GM12875 (cell line): ENCODE measurements around the gene ELMOD3.
A peak's percentile ranks its signal among the peaks of the same experiment; 100 is the strongest.
"Not testable (repeated sequence)": the region's sequence is repeated elsewhere in the genome, so short reads cannot be mapped to it uniquely, and the experiment has no call there.

Experiments used
- H3K4me3 ChIP-seq: one replicate; pipeline ENCODE4 v1.5.1; 2011; ENCODE audit warnings: low read depth, low read length, control low read depth
- CTCF ChIP-seq: IDR thresholded peaks from 2 replicates; pipeline ENCODE4 v1.5.1; 2011; ENCODE audit warnings: low read depth, mild to moderate bottlenecking, control low read depth, inconsistent platforms, low read length, moderate library complexity, borderline replicate concordance; ENCODE audit not compliant: insufficient read depth

Gene ELMOD3

GRCh38 chr2:85410584-85411404, 56.2 kb downstream of the ELMOD3 start:
- TF ChIP-seq CTCF, result no peak
- no peak overlapping the region for H3K4me3 ChIP-seq

- TF ChIP-seq CTCF, result no peak
- H3K4me3 ChIP-seq, result no peak overlapping the region
Measured at GRCh38 chr2:85411405-85411748, 56.8 kb downstream of the ELMOD3 start.

DNA sequence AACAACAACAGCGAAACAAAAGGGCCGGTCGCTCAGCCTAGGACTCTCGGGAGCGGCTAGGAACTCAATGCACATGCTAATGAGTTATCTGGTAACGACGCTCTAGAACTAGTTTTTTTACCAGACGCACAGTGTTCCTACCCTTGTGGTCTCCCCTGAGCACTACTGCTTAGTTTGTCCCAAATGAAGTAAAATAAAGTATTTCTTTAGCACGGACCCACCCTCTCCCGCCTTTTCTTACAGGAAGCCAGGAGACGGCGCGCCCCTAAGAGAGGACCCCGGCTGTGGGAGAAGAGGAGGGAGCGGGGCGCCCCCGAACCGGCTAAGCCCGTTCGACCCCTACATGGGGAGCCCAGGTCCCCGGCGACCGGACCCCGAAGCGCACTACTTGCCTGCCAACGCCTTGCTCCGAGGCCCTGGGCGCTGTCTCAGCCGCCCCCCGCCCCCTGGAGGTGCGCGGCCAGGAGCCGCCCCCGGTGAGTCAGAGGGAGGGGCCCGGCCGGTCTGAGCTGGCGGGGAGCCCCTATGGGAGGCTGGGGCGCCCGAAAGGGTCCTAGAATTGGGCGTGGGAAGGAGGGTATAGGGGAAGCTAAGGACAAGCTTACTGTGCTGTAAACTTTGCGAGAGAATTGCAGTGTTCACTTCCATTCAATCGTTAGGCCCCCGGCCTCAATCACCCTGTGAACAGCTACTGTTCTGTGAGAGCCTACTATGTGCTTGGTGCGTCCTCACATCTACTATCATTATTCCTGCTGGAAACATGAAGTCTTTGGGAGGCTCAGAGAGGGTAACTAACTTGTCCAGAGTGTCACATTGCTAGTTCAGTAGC, 59.2 kb downstream of the ELMOD3 start:
- TF ChIP-seq CTCF, result no peak
- peak overlapping the region; percentile 3 for H3K4me3 ChIP-seq

GRCh38 chr2:85414421-85414759, 59.8 kb downstream of the ELMOD3 start:
- not testable (repeated sequence) for H3K4me3 ChIP-seq

DNA sequence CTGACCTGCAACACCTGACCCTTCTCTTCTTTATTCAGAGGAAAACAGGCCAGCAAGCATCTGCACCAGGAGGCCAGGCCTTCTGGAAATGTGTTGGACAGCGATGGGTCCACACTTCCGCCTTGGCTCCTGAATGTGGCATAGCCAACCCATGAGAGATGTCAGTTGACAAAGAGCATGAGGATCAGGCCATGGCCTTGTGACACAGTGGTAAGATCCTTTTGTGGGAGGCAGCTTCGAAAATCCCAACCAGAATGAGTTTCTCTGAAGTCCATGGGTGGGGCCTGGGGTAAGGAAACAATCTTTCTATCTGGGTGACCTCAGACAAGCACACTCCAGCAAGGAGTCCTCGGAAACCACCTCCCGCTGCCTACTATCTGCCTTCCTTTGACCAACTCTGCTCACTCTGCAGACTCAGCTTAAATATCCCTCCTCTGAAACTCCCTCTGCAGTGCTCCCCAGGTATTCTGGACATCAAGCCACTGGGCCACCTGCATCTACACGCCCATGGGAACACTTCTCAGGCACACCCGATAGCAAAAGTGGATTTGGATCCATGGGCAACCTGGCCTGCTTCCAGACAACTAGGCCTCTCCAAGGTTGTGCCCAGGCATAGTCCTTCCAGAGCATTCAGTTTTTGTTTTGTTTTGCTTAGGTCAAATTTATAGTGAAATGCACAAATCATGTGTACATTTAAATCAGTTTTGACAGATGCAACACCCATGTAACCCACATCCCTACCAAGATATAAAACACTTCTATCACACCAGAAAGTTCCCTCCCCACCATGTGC, 60.4 kb downstream of the ELMOD3 start:
- H3K4me3 ChIP-seq, result no peak overlapping the region
- no peak for TF ChIP-seq CTCF

- H3K4me3 ChIP-seq, result no peak overlapping the region
- TF ChIP-seq CTCF, result no peak
Measured at GRCh38 chr2:85415980-85416650, 61.5 kb downstream of the ELMOD3 start.

DNA sequence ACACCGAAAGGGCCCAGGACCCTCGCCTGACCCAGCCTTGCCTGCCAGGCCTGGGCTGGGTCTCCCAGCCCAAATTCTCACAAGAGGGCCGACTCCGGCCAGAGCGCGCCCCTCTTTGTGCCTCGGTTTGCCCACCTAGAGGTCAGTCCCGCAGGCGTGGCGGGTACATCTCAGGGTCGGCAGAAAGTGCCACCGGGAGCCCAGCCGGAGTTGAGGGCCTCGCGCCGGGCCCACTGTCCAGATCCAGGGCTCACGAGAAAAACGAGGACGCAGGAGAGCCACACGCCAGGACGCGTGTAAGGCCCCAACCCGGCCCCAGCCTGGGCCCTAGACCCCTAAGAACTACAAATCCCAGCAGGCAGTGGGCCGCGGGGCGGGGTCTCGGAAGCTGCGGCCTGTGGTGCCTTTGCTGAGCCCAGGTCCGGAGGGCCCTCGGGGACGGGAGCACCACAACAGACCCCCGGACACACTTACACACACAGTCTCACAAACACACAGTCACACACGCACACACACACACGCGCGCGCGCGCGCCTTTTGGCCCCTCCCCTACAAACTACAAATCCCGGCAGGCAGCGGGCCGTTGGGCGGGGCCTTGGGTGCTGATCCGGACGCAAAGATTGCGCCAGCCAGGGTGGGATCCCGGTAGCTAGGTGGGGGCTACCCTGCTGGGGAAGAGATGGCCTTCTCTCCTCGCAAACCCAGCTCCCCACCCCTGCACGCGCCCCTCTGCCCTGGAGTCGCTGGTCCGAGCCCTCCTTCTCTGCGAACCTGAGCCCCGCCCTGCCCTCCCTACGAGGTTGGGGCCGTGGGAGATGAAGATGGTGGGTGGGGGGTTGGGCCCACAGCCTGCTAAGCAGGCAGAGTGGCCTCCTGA, 63.8 kb downstream of the ELMOD3 start, which contains the start of gene SH2D6:
Gene SH2D6 (plus strand): TSS at position 583 of the 877 bp plus-strand sequence. CDS start 10,752 bp downstream, outside the sequence.
- H3K4me3 ChIP-seq, result peak within 1 kb of the TSS; percentile 52
- no peak for TF ChIP-seq CTCF
